Neutrophil (primary cell): ENCODE measurements around the gene HEATR3.
A peak's percentile ranks its signal among the peaks of the same experiment; 100 is the strongest.

Experiments used
- H3K27ac ChIP-seq: fragments of 200-600 bp; sonication (generic); 2 replicates; pipeline ENCODE4 v1.5.1; 2016; ENCODE audit warnings: mild to moderate bottlenecking, moderate library complexity
- H3K27me3 ChIP-seq: fragments of 200-600 bp; sonication (generic); 2 replicates; pipeline ENCODE4 v1.6.0; 2016; ENCODE audit warnings: mild to moderate bottlenecking
- H3K36me3 ChIP-seq: fragments of 200-600 bp; sonication (generic); 2 replicates; pipeline ENCODE4 v1.5.1; 2017
- H3K4me1 ChIP-seq, 2 experiments: fragments of 200-600 bp in 1 of 2; sonication (generic) in 1 of 2; 1 replicate in 1 of 2; 2 replicates in 1 of 2; pipeline versions ENCODE4 v1.5.1 to v1.6.1; 2013 to 2016; ENCODE audit warnings: low read depth in 1 of 2, low read length in 1 of 2, mild to moderate bottlenecking in 1 of 2, moderate library complexity in 1 of 2; ENCODE audit not compliant: control insufficient read depth in 1 of 2, insufficient read depth in 1 of 2
- H3K4me3 ChIP-seq, 2 experiments: fragments of 200-600 bp in 1 of 2; sonication (generic) in 1 of 2; 1 replicate in 1 of 2; 2 replicates in 1 of 2; pipeline ENCODE4 v1.5.1; 2013 to 2016; ENCODE audit warnings: low read depth in 1 of 2, low read length in 1 of 2, mild to moderate bottlenecking in 1 of 2, moderate library complexity in 1 of 2
- H3K9me3 ChIP-seq: fragments of 200-600 bp; sonication (generic); 2 replicates; pipeline ENCODE4 v1.5.1; 2016
- TF ChIP-seq, protein P1 (sequence below): fragments of 200-600 bp; sonication (generic); IDR thresholded peaks from 2 replicates; pipeline ENCODE4 v1.5.1; 2016; ENCODE audit warnings: antibody characterized with exemption

HEATR3 gene

DNA sequence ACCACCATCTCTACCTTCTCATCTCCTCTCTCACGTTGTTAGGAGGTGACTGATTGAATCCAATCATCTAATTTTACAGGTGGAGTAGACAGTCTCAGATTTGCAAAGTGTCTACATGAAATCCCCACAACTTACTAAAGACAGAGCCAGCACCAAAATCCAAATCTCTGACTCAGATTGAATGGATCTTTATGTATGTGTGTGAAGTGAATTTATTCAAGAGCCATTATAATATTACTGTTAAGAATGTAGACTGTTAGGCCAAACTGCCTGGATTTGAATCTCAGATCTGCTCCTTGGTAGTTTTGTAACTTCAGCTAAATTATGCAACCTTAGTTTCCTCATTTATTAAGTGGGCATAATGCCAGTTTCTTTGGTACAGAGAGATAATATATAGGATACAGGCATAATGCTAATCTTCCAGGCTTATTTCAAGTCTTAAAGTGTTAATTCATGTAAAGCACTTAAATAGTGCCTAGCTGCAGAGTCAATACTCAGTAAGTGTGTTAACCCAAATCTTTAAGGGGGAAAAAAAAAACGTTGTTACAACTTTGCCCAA, 28.0 kb upstream of the HEATR3 start:
- Histone ChIP-seq H3K36me3 (peaks cover 36% of the 10 kb centered on the region), H3K27me3 (no peaks in the 10 kb centered on the region), H3K9me3 (no peaks in the 10 kb centered on the region), H3K27ac (peak overlapping the region; percentile 92), H3K4me1 (peaks cover 39 to 40% of the 10 kb centered on the region in 2 experiments), H3K4me3 (peak overlapping the region; percentile 4 to 47)
- TF ChIP-seq, protein P1, sequence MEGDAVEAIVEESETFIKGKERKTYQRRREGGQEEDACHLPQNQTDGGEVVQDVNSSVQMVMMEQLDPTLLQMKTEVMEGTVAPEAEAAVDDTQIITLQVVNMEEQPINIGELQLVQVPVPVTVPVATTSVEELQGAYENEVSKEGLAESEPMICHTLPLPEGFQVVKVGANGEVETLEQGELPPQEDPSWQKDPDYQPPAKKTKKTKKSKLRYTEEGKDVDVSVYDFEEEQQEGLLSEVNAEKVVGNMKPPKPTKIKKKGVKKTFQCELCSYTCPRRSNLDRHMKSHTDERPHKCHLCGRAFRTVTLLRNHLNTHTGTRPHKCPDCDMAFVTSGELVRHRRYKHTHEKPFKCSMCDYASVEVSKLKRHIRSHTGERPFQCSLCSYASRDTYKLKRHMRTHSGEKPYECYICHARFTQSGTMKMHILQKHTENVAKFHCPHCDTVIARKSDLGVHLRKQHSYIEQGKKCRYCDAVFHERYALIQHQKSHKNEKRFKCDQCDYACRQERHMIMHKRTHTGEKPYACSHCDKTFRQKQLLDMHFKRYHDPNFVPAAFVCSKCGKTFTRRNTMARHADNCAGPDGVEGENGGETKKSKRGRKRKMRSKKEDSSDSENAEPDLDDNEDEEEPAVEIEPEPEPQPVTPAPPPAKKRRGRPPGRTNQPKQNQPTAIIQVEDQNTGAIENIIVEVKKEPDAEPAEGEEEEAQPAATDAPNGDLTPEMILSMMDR: no peak

DNA sequence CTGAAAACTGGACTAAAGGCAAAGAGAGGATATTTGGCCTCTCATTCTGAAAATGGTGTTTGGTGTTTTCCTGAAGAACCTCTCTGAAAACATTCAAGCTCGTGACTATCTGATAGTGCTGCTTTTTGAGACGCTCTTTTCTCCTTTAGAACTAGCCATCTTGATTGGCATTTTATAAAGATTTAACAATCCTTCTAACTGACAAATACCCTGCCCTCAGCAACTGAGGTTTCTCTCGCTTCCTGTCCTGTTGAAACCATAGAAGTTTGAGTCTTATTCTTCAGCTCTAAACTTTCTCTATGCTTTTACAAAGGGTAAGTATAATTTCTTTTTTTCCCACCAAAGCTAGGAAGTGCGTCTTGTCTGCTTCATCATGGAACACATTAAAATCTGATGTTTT, 27.5 kb upstream of the HEATR3 start:
- no peaks in the 10 kb centered on the region for H3K27me3 ChIP-seq
- H3K4me3 ChIP-seq: peak overlapping the region; percentile 4 to 47
- H3K9me3 ChIP-seq: no peaks in the 10 kb centered on the region
- H3K27ac ChIP-seq: peak overlapping the region; percentile 92
- H3K36me3 ChIP-seq: peaks cover 33% of the 10 kb centered on the region
- TF ChIP-seq, protein P1: no peak
- H3K4me1 ChIP-seq: peaks cover 40% of the 10 kb centered on the region in 2 experiments

DNA sequence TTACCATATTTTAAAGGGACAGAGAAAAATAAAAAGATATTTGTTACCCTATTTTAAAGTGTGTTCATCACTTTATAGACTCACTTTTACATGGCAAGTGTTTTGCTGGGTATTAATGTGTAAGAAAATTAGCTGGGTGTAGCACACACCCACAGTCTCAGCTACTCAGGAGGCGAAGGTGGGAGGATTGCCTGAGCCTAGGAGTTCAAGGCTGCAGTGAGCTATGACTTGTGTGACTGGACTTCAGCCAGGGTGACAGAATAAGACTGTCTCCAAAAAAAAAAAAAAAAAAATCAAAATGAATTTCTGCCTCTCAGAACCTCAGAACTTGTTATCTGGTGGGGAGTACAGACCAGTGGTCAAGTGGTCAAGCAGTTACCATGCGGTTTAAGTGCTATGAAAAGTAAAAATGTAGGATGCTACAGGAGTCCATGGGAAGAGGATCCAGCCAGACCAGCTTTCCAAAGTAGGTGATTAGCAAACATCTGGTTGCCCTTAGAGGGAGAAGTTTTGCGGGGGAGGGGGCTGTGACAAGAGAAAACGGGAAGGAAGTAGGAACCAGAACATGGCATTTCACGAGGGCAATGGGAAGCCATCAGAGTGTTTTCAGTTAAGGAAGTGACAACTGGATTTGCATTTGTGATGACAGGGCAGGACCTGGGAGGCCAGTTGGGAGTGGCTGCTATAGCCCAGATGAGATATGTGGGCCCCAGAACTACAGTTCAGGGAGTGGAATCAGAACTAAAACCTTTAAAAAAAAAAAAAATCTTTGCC, 26.8 kb upstream of the HEATR3 start:
- H3K36me3 ChIP-seq: peaks cover 27% of the 10 kb centered on the region
- peak overlapping the region; percentile 92 for H3K27ac ChIP-seq
- H3K9me3 ChIP-seq: no peaks in the 10 kb centered on the region
- peaks cover 40 to 47% of the 10 kb centered on the region in 2 experiments for H3K4me1 ChIP-seq
- H3K27me3 ChIP-seq: no peaks in the 10 kb centered on the region
- TF ChIP-seq, protein P1: no peak
- peak overlapping the region; percentile 25 to 47 for H3K4me3 ChIP-seq

DNA sequence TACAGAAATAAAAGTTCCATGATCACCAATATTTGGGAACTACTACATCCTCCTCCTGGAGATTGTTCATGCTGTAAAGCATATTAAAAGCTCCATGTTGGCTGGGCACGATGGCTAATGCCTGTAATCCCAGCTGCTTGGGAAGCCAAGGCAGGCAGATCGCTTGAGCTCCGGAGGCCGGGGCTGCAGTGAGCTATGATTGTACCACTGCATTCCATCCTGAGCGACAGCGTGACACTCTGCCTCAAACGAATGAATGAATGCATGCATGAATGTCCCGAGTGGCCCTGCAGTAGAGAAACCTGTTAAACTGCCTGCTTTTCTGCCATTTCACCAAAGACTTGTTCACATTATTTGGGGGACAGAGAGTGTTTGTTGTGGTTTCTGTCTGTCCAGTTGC, 25.8 kb upstream of the HEATR3 start:
- peak overlapping the region in 1 of 2 experiments; percentile 47 for H3K4me3 ChIP-seq
- TF ChIP-seq, protein P1: no peak
- H3K27ac ChIP-seq: peak overlapping the region; percentile 92
- peaks cover 40 to 47% of the 10 kb centered on the region in 2 experiments for H3K4me1 ChIP-seq
- H3K9me3 ChIP-seq: no peaks in the 10 kb centered on the region
- no peaks in the 10 kb centered on the region for H3K27me3 ChIP-seq
- peaks cover 16% of the 10 kb centered on the region for H3K36me3 ChIP-seq

DNA sequence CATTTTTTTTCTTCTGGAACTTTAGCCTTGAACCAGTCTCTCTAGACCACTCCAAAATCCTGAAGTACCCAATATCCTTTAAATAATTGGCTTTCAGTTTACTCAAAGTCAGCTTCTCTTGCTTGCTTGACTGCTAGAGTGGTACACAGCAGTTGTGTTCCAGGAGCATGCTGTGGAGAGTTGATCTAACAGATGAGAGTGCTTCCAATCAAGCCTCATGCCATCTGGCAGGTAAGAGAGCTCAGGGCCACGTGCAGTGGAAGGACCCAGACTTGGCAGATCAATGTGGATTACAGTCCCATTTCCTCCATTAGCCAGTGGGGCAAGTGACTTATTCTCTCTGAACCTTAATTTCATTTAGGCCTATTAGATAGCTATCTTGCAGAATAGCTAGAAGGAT, 25.1 kb upstream of the HEATR3 start:
- H3K4me3 ChIP-seq: no peak overlapping the region
- no peak overlapping the region for H3K27ac ChIP-seq
- TF ChIP-seq, protein P1: no peak
- H3K36me3 ChIP-seq: peaks cover 10% of the 10 kb centered on the region
- no peaks in the 10 kb centered on the region for H3K9me3 ChIP-seq
- no peaks in the 10 kb centered on the region for H3K27me3 ChIP-seq
- peaks cover 40 to 47% of the 10 kb centered on the region in 2 experiments for H3K4me1 ChIP-seq
